NCI-H1694 treated with DMSO at 0.1 percent for 48 hours (cell line): ENCODE data around the gene RSRP1.
"Not testable (repeated sequence)": the region's sequence is repeated elsewhere in the genome, so short reads cannot be mapped to it uniquely, and the experiment has no call there.

ENCODE experiments used
- DNase-seq: peaks from one replicate; lab custom pipeline; 2025; lab: John Stamatoyannopoulos, UW

Gene RSRP1

GRCh38 chr1:25247024-25247828 lies at the start of gene RSRP1:
Gene RSRP1 (minus strand): TSS chr1:25247454. CDS start chr1:25246963, 491 bp downstream.
- peak; percentile 95 for DNase-seq

- not testable (repeated sequence) for DNase-seq
Observed at GRCh38 chr1:25296501-25296900, 49.2 kb upstream of the RSRP1 start.

GRCh38 chr1:25294889-25295826 lies 47.9 kb upstream of the RSRP1 start:
- not testable (repeated sequence) for DNase-seq

- not testable (repeated sequence) for DNase-seq
Observed at GRCh38 chr1:25293426-25293825, 46.2 kb upstream of the RSRP1 start.

- DNase-seq = not testable (repeated sequence)
Observed at GRCh38 chr1:25290043-25290442, 42.8 kb upstream of the RSRP1 start.

GRCh38 chr1:25288573-25289101 lies 41.4 kb upstream of the RSRP1 start:
- DNase-seq = not testable (repeated sequence)

- DNase-seq = not testable (repeated sequence)
Observed at GRCh38 chr1:25287164-25287563, 39.9 kb upstream of the RSRP1 start.

GRCh38 chr1:25285862-25286261 lies 38.6 kb upstream of the RSRP1 start:
- DNase-seq = not testable (repeated sequence)

- not testable (repeated sequence) for DNase-seq
Observed at GRCh38 chr1:25279693-25280111, 32.4 kb upstream of the RSRP1 start.

GRCh38 chr1:25278790-25279189 lies 31.5 kb upstream of the RSRP1 start:
- DNase-seq = not testable (repeated sequence)

GRCh38 chr1:25278358-25278757 lies 31.1 kb upstream of the RSRP1 start:
- not testable (repeated sequence) for DNase-seq

- DNase-seq = not testable (repeated sequence)
Observed at GRCh38 chr1:25277295-25277694, 30.0 kb upstream of the RSRP1 start.

- DNase-seq = not testable (repeated sequence)
Observed at GRCh38 chr1:25275648-25276047, 28.4 kb upstream of the RSRP1 start.

GRCh38 chr1:25272238-25272637 lies 25.0 kb upstream of the RSRP1 start, which contains the start of gene RHD:
Gene RHD (plus strand): TSS chr1:25272509. CDS start chr1:25272548, 39 bp downstream.
- DNase-seq = not testable (repeated sequence)

GRCh38 chr1:25268143-25268760 lies 21.0 kb upstream of the RSRP1 start:
- not testable (repeated sequence) for DNase-seq

GRCh38 chr1:25267288-25268142 lies 20.3 kb upstream of the RSRP1 start:
- peak; percentile 61 for DNase-seq

- DNase-seq = not testable (repeated sequence)
Observed at GRCh38 chr1:25266554-25267287, 19.5 kb upstream of the RSRP1 start.

- not testable (repeated sequence) for DNase-seq
Observed at GRCh38 chr1:25260336-25260735, 13.1 kb upstream of the RSRP1 start.

- not testable (repeated sequence) for DNase-seq
Observed at GRCh38 chr1:25259813-25260212, 12.6 kb upstream of the RSRP1 start.

GRCh38 chr1:25257196-25257595 lies 9.9 kb upstream of the RSRP1 start:
- DNase-seq = no peak
